HG02973 (cell line): ENCODE data around the gene IFRD2.
"Not testable (repeated sequence)": the region's sequence is repeated elsewhere in the genome, so short reads cannot be mapped to it uniquely, and the experiment has no call there.

Experiments used
- ATAC-seq: cut with Tn5 transposase; IDR thresholded peaks from one replicate; pipeline ENCODE4 v1.9.1; 2021; ENCODE audit warnings: moderate library complexity; ENCODE audit not compliant: unreplicated experiment

Gene IFRD2

DNA sequence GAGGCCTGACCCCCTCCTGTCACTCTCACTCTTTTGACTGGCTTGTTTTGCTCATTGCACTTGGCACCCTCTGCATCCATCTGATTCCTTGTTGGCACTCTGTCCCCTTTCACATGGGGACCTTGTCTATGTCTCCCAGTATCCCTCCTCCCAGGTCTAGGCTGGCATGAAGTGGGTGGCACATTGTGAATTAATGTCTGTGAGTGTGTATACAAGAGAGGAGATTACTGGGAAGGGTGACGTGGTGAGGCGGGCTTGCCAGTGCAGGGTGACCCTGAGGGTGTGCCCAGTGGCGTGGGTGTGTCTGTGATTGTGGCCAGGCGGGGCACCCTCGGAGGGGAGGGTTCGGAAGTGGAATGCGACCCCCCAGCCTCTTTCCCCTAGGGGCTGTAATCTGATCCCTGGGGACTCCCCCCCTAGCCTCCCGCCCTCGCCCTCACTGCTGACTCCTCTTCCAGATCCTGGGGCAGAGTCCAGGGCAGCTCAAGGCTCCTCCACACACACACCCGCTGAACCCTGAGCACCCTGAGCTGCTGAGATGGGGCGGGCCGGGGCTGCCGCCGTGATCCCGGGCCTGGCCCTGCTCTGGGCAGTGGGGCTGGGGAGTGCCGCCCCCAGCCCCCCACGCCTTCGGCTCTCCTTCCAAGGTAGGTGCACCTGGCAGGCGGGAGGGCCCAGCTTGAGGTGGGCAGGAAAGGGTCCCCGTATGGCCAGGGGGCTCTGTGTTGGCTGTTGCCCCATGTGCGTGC lies 23.4 kb downstream of the IFRD2 start, which contains the start of gene SEMA3B:
Gene SEMA3B (plus strand): TSS at position 445 of the 749 bp plus-strand sequence. CDS start 94 bp downstream, at position 539.
- no peak for ATAC-seq

DNA sequence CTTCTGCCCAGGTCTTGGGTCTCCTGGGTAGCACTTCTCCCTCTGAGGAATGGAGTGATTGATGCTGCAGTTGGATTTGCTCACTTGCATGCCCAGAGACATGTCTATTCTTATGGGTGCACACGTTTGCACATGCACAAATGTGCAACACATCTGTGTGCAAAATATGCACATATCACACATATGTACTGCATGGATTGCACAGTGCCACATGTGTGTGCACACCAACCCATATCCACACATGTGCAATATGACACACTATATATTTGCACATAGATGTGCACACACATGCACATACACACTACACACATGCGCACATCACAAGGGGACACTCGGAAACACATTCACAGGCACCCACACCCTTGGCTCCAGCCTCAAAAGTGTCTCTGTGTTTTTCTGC lies 24.0 kb downstream of the IFRD2 start:
- ATAC-seq: no peak

DNA sequence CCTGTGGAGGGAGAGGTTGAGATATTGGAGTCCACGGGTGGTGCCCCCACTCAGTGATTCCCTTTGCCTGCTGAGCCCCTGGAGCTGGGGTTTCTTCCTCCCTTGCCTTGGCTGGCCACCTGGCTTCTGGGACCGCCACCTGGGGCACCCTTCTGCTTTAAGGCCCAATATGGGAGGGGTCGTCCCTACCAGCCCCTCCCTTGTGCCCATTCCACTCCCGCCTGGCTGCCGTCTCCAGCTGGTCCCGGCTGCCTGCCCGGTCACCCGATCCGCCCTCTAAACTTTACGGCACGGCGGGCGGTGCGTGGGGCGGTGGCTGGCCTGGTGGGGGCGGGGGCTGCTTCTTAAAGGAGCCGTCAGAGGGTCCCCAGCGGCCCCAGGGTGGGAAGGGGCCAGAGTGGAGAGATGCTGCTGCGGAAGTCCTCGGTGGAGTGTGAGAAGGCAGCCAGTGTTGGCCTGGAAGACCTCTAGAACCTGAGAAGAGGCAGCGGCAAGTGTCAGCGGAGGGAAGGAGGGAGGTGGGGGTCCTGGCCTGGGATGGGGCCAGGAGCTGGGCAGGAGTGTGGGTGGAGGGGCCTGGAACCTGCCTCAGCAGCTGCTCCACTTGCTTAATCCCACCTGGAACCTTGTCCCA lies 24.8 kb downstream of the IFRD2 start:
- ATAC-seq: no peak

DNA sequence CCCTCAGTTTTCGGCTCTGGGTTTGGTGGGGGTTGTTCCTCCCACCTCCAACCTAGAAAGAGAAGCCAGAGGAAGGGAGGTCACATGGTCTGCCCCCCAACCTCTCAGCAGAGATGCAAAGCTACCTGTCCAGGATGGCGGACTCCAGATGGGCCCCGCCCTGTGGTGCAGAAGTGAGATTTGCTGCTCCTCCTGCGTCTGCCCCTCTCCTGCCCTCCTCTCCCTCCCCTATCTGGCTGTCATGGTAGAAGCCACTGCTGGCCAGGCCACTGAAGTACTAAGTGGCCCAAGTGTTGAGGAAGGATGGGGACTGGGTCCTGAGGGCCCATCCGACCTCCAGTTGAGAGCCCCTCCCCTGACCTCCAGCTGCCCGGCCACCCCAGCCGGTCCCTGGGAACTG lies 25.4 kb downstream of the IFRD2 start:
- no peak for ATAC-seq

DNA sequence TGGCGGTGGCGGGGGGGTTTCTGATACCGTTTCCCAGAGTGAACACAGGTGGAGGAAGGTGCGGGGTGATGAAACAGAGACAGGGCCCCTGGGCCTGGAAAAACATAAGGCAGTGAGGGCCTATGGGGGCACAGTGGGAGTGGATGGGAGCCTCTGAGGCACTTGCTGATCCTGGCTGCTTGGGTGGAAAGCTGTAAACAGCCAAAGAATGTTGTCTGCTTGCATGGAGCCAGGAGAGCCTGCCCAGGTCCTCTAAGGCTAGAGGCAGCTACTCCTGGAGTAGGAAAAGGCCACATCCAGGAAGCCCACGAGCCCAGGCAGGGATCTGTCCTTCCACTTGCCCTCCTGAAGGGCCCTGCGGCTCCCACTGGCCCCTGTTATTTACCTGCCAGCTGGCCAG lies 26.2 kb downstream of the IFRD2 start:
- ATAC-seq: no peak

DNA sequence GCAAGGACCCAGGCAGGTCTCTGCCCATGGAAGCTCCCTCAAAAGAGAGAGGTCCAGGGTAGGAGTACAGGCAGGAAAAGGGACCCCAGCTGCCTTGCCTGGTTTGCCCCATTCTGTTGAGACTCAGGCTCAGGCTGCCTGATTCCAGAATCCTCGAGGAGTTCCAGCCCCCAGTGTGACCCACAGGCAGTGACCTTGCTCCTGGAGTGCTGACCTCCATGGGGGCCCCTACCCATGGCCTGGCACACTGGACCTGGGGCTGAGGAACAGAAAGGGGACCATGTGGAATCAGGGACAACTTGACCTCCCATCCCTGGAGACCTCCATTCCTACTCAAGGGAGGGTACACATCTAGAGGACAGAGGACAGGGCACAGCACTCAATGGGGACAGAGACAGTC lies 26.7 kb downstream of the IFRD2 start:
- no peak for ATAC-seq

DNA sequence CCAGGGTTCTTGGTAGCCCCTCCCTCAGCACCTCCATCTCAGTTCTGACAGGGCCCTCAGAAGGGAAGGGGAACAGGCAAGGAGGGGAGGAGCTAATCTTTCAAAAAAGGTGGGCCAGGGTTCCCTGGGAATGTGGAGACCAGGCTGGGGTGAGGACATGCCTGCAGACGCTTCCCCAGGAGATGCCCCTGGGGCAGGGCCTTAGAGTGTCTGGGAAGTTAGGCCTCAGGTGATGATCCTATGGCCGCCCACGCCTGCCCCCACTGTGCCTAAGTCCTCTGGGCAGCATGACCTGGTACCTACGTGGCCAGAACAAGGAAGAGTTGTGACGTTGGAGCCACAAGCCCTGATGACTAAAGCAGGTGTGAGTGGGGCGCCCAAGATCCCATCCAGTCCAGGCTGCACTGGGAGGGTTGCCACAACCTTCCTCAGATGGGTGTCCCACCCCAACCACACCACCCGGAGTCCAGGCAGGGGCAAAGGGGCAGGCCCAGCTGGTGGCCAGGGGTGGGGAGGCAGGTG lies 27.2 kb downstream of the IFRD2 start:
- ATAC-seq: no peak

DNA sequence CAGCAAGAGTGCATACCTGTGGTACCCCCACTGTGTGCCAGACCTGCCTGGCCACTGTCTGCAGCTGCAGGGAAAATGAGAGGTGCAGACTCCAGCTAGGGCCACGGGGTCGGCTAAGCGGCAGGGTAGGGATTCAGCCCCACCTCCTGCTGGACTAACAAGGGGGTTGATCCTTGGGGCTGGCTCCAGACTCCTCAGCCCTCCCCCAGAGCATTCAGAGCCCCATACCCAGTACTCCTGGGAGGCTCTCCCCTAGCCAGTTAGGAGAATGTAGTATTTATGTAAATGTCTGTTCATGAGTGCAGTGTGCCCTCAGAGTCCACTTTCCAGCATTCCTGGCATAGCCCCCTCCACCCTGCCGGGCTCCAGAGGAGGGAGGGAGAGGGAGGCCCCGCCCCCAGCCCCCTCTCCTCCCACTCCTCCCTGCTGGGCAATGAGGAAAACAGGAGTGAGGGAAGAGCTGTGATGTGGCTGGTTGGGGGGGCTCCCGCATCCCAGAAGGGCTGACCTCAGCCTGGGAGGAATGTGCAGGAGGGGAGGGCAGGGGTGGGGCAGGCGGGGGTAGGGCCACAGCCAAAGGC lies 27.8 kb downstream of the IFRD2 start:
- ATAC-seq: no peak

DNA sequence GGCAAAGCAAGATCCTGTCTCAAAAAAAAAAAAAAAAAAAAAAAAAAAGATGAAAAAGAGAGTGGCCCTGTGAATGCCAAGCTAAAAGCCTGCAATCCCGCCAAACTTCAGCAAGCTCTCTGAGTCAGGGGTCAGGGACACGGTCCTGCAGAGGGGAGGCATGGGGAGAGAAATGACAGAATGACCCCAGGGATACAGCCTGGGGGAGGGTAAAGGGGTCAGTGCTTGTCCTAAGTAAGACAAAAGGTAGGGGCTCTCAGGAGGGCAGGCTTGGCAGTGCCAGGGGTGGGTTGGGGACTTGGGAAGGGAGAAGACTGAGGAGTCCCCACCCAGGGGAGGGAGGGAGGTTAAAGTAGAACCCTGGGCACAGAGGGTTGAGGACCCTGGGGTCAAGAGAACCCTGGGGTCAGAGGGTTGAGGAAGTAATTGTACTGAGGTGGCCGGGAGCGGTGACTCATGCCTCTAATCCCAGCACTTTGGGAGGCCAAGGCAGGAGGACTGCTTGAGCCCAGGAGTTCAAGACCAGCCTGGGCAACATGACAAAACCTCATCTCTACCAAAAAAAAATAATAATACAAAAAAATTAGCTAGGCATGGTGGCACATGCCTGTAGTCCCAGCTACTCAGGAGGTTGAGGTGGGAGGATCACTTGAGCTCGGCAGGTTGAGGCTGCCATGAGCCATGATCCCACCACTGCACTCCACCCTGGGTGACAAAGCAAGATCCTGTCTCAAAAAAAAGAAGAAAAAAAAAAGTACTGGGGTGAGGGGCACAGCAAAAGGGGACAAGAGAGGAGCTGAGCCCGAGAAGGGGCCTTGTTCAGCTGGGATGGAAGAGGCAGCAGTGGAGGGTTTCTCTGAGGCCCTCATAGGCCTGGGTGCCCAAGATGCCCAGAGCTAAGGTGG lies 28.5 kb downstream of the IFRD2 start:
- ATAC-seq: no peak

DNA sequence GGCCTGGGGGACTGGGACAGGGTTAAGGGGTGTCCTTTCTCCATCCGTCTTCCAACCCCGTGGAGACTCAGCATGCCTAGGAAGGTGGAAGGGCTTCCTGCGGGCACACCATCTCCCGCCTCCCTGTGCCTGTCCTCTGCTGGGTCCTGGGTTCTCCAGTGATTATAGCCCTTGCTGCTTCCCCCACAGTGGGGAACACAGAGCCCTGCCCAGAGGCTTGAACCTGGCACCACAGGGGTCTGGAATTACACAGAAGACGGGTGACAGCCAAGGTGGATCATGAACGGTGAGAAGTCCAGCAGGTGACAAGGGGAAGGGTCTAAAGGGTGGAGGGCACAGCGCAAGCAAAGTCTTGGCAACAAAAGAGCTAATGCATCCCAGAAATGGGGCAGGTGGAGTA lies 29.5 kb downstream of the IFRD2 start:
- ATAC-seq: no peak

DNA sequence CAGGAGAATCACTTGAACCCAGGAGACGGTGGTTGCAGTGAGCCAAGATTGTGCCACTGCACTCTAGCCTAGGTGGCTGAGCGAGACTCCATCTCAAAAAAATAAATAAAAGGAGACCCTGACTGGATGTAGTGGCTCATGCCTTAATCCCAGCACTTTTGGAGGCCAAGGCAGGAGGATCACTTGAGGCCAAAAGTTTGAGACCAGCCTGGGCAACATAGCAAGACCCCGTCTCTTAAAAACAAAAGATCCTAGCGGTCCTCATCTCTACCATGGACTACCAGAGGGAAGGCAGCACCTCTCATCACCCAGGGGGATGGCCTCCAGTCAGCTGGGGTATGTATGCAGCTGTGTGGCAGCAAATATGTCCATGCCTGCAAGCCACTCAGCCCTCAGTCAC lies 30.0 kb downstream of the IFRD2 start:
- ATAC-seq: not testable (repeated sequence)

DNA sequence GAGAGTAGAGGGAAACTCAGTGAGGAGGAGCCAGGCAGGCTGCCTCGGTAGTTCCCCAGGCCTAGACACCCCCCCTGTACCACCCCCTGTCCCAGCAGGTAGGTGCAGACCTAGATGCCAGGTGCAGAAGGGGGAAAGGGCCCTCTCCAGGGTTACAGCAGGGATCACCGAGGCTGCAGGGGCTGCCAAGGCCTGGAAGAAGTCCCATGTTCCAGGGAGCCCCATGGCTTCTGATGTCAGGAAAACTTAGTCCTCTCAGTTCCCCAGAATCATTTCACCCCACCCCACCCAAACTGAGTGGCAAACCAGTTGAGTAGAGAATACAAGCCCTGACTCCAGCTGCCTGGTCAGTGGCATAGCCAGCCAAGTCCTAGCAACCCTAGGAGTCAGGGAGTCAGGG lies 30.7 kb downstream of the IFRD2 start:
- ATAC-seq: no peak

DNA sequence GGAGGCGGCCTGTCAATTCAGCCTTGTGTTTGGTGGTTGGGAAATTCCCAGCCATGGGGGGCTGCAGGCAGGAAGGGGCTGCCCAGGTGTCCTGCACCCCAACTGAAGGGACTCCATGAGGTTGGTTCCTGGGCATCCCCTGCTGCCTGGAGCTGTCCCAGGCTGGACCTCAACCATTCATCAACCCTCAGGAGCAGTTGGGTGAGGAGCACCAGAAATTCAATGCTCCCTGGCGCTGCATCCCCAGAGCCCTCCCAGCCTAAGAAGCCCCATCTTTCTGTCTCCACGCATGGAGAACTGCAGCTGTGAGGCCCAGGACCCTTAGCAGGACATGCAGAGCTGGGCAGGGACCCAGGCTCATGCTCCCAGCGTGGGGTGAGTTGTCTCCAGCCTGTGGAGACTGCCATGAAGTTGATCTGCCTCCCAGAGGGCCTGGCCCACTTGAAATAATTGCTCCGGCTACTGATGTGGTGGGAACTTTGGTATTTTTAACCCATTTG lies 31.2 kb downstream of the IFRD2 start:
- ATAC-seq: no peak

DNA sequence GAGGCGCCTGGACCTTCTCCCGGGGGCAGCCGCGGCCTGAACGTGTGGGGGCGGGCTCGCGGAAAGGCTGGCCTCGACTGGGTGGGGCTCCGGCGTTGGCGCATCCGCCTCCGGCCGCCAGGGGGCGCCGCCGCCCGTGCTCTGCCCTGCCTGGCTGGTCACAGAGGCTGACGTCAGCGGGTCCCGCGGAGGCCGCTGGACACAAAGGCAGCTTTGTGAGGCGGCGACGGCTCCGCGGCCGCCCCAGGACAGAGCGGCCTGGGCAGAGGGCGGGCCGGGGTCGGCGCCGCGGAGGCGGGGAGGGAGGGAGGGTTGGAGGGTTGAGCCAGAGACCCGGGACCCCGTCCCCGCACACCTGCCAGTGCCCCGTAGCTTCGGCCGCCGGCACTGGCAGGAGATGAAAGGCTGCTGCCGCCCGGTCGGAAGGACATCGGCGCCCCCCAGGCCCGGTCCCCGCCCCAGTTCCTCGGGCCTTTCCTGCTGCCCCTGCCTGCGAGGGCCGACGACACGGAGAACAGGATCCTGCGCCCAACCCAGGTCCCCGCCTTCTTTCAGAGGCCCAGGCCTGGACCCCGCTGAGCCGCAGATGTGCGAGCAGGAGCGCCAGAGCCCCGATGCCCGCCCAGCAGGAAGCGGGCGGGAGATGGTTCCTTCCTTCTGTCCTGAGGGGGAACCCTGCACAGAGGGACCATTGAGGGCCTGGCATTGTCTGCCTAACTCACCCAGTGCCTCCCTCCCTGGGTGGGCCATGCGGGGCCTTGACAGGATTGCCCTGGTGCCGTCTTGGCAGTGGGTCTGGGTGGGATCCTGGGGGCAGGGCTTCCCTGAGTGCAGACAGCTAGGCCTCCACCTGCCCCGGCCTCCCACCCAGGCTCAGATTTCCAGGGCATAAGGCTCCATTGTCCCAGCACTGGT lies 31.9 kb downstream of the IFRD2 start:
- no peak for ATAC-seq

DNA sequence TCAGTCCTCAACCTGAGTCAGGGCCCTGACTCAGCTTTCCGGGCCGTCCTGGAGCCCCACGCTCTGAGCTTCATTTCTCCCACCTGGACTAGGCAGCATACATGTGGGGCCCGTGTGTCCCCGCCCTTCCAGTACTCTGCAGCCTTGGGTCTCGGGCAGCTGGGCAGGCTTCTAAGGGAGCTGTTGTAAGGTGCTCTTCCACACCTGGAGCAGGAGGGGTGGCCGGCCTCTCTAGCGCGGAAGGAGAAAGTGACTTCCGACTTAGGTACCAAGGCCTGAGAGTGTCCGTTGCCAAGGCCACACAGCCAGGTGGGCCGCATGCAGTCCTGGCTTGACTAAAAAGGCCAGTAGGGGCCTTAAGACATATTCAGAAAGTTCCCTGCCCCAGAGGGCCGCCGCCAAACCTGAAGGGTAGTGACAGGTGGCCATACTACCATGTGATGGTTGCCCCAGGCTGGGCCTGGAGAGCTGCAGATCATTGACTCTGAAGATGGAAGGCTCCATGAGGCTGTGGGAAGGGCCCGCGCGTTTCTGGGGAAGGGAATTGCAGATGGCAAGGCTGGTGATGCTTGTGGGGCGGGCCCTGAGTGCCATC lies 32.7 kb downstream of the IFRD2 start:
- ATAC-seq: no peak

DNA sequence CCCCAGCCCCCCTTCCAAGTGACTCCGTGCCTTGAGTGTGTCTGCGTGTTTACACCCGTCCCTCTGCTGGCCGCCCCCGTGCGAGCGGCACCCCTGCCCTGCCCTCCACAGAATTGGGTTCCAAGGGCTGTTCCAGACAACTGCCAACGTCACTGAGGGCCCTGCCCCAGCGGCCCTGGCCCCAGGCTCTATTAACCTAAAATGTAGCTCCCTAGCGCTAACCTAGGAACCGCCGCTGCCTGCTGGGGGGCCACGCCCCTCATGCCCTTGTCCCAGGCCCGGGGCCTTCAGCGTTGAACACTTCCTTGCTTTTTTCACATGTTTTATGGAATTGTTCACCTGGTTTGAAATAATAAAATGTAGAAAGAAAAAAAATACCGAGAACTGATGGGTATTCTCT lies 33.2 kb downstream of the IFRD2 start:
- ATAC-seq: no peak

DNA sequence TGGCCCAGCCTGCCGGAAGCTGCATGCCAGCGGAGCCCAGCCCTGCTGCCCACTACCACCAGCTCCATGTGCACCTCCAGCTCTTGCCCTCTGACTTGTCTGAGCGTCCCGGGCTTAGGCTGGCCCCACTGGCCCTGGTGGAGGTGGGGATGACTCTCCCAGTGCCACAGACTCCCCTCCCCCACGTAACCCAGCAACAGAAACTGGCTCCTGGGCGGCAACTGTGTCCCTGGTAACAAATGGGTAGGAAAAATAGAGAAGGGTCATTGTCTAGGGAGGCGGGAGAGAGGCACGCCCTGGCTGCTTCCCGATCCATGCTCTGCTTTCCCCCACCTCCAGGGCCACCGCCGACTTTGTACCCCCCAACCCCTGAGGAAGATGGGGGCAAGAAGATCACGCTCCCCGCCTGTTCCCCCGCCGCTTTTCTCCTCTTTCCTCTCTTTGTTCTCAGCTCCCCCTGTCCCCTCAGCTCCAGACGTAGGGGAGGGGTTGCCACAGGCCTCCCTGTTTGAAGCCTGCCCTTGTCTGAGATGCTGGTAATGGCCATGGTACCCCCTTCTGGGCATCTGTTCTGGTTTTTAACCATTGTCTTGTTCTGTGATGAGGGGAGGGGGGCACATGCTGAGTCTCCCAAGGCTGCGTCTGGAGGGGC lies 34.1 kb downstream of the IFRD2 start:
- no peak for ATAC-seq

DNA sequence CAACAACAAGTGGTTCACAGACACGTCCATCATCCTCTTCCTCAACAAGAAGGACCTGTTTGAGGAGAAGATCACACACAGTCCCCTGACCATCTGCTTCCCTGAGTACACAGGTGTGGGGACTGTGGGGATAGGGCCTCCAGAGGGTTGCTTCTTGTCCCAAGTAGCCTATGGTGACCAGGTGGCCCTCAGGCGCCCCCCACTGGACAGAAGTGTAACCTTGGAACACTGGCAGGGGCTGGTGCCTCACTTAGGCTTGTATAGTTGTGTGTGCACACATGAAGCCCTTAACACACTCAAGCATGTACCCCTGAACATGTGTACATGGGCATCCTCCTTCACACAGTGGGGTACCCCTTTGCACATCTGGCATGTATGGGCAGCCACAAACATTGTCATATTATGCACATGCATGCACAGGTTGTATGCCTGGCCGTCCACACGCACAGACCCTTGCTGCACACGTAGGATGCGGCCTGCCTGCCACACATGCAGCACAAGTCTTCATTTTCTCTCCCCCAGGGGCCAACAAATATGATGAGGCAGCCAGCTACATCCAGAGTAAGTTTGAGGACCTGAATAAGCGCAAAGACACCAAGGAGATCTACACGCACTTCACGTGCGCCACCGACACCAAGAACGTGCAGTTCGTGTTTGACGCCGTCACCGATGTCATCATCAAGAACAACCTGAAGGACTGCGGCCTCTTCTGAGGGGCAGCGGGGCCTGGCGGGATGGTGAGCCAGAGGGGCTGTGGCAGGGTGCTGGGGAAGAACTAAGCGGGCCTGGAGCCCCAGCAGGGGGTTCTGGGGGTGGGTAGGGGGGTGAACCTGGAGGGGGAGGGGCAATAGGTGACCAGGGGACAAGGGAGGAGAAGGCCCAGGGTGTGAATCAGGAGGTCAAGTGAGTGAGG lies 35.0 kb downstream of the IFRD2 start:
- ATAC-seq: no peak
